Breast epithelium (tissue), 4 donors: Measurements from ENCODE around the gene ATP13A5. TPM values are rescaled to one million over a fixed set of nuclear protein-coding genes. Genes with fewer than 3 reads are reported as not detected.

ENCODE experiments used
- DNase-seq, 2 donors: peaks; one replicate each; pipeline ENCODE4 v3.0.0-alpha.2; 2019; ENCODE audit warnings: low spot score in 2 of 2
- H3K27ac ChIP-seq, 2 donors: fragments of 200-600 bp; sonication (generic) in 1 of 2; one replicate each; pipeline ENCODE4 v1.5.1; 2016 to 2019; ENCODE audit warnings: mild to moderate bottlenecking in 1 of 2
- H3K27me3 ChIP-seq, 2 donors: fragments of 200-600 bp; sonication (generic) in 1 of 2; one replicate each; pipeline versions ENCODE4 v1.5.1 to v1.6.0; 2017 to 2019; ENCODE audit warnings: control low read depth in 1 of 2, mild to moderate bottlenecking in 1 of 2
- H3K36me3 ChIP-seq: fragments of 200-600 bp; one replicate; pipeline ENCODE4 v1.5.1; 2019
- H3K4me1 ChIP-seq, 2 donors: fragments of 200-600 bp; sonication (generic); one replicate each; pipeline ENCODE4 v1.5.1; 2016 to 2019; ENCODE audit warnings: control low read depth in 1 of 2
- H3K4me3 ChIP-seq, 3 donors: fragments of 200-600 bp; sonication (generic); 1 replicate in 2 of 3; 2 replicates in 1 of 3; pipeline ENCODE4 v1.5.1; 2016 to 2019; ENCODE audit warnings: mild to moderate bottlenecking in 3 of 3, moderate library complexity in 2 of 3
- H3K9me3 ChIP-seq, 2 donors: fragments of 200-600 bp; sonication (generic) in 1 of 2; one replicate each; pipeline ENCODE4 v1.5.1; 2016 to 2019; ENCODE audit warnings: control low read depth in 1 of 2
- POLR2A ChIP-seq: fragments of 450-650 bp; IDR thresholded peaks from one replicate; pipeline ENCODE4 v1.6.1; 2016; ENCODE audit warnings: antibody characterized with exemption, mild to moderate bottlenecking, moderate library complexity
- POLR2AphosphoS5 ChIP-seq, 3 donors: sonication (generic); formaldehyde crosslinking; IDR thresholded peaks; one replicate each; pipeline ENCODE4 v1.6.1; 2017; ENCODE audit warnings: antibody characterized with exemption in 3 of 3
- intact Hi-C: fragments of 100-400 bp; cut with DNase I; formaldehyde crosslinking; loops from one replicate; pipeline ENCODE4 v1.15.1; 2023; ENCODE audit warnings: low total_unique reads
- total RNA-seq, 3 donors: library from RNA; depleted of rRNA; stranded (reverse); fragments of >200 nt; gene quantifications; one replicate each; pipeline ENCODE4 v1.1.0, GENCODE V29; 2016
- TF ChIP-seq, protein P1 (sequence below), 3 donors: fragments of 450-650 bp; IDR thresholded peaks; one replicate each; pipeline ENCODE4 v1.5.1; 2016 to 2017; ENCODE audit warnings: antibody characterized with exemption in 3 of 3, mild to moderate bottlenecking in 3 of 3, moderate library complexity in 3 of 3

The ATP13A5 gene
- total RNA-seq, 3 donors from 2014 or later, result 2.3 to 4.5 TPM; not detected in 1

DNA sequence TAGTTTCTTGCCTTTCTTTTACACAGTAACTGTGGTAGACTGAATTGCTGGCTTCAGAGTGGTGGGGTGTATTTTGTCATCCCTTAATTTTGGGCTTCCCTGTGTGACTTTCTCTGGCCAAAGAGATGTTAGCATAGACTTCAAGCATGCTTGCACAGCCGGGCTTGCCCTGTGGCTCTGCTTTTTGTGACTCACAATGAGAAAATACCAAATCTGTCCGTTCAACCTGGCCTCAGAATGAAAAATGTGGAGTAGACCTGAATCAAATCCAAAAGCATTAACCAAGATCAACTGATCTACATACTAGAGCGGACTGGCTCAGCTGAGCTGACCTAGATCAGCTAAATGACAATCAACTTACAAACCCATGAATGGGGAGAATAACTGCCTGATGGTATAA is 86.2 kb downstream of the ATP13A5 start:
- no peak for DNase-seq
- H3K4me1 ChIP-seq, result no peaks in the 10 kb centered on the region
- H3K4me3 ChIP-seq, result no peak overlapping the region
- H3K36me3 ChIP-seq, result no peaks in the 10 kb centered on the region
- peaks cover 2 to 10% of the 10 kb centered on the region in 2 donors for H3K9me3 ChIP-seq
- no peak overlapping the region for H3K27ac ChIP-seq
- H3K27me3 ChIP-seq, result no peaks in the 10 kb centered on the region
- intact Hi-C loops, result no loop called here
- TF ChIP-seq, protein P1, sequence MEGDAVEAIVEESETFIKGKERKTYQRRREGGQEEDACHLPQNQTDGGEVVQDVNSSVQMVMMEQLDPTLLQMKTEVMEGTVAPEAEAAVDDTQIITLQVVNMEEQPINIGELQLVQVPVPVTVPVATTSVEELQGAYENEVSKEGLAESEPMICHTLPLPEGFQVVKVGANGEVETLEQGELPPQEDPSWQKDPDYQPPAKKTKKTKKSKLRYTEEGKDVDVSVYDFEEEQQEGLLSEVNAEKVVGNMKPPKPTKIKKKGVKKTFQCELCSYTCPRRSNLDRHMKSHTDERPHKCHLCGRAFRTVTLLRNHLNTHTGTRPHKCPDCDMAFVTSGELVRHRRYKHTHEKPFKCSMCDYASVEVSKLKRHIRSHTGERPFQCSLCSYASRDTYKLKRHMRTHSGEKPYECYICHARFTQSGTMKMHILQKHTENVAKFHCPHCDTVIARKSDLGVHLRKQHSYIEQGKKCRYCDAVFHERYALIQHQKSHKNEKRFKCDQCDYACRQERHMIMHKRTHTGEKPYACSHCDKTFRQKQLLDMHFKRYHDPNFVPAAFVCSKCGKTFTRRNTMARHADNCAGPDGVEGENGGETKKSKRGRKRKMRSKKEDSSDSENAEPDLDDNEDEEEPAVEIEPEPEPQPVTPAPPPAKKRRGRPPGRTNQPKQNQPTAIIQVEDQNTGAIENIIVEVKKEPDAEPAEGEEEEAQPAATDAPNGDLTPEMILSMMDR (IDR thresholded peaks at IDR 0.05), result no peak
- TF ChIP-seq POLR2AphosphoS5 (IDR thresholded peaks at IDR 0.05), result no peak
- TF ChIP-seq POLR2A, result no peak

DNA sequence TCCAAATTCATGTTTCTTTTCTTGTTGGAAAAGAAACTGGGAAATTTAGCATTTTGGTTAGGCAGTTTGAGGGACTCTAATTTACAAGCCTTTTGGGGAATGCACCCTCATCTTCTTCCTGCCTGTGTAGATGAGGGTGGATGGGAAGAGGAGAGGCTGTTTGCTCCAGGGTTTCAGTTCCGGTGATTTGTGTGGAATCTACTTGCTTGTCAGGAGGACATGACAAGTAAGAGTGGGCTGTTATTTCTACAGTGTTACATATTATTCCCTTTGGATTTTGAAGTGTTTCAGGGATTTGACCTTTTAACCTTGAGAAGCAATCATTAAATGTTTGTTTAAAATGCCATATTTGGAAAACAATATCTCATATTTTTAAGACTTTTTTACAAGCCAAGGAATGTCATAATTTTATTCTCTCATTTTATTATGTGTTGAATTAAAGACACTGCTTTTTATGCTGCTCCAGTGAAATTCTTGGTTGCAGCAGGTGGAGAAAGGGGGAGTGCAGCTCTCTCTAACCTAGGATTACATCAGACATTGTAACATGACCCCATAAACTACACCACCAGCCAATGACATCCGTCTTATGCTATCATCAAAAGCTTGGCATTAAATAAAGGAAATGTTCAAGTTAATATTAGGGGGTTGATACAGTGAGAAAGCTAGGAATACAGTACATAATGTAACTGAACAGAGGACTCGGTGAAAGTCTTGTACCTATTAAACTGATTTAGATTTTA is 107.3 kb downstream of the ATP13A5 start:
- intact Hi-C loops, result no loop called here
- H3K9me3 ChIP-seq, result no peaks in the 10 kb centered on the region
- H3K27me3 ChIP-seq, result no peaks in the 10 kb centered on the region
- TF ChIP-seq POLR2A, result no peak
- no peak for TF ChIP-seq POLR2AphosphoS5 (IDR thresholded peaks at IDR 0.05)
- TF ChIP-seq, protein P1 (IDR thresholded peaks at IDR 0.05), result no peak
- no peak for DNase-seq
- no peak overlapping the region for H3K4me3 ChIP-seq
- no peaks in the 10 kb centered on the region for H3K36me3 ChIP-seq
- H3K4me1 ChIP-seq, result no peaks in the 10 kb centered on the region
- H3K27ac ChIP-seq, result no peak overlapping the region

DNA sequence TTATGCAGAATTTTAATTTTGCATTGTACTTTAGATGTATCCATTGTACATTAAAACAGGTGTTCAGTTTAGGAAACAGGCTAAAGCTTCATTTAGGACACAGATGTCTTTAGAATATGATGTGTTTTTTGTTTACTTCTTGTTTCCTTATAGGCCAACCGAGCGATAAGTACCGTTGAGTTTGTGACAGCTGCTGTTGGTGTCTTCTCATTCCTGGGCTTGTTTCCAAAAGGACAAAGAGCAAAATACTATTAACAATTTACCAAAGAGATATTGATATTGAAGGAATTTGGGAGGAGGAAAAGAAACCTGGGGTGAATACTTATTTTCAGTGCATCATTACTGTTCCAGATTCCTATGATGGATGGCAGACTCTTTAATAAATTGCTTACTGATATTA is 108.1 kb downstream of the ATP13A5 start:
- no peak for DNase-seq
- Histone ChIP-seq H3K27me3 (no peaks in the 10 kb centered on the region), H3K4me3 (no peak overlapping the region), H3K4me1 (no peaks in the 10 kb centered on the region), H3K36me3 (no peaks in the 10 kb centered on the region), H3K9me3 (no peaks in the 10 kb centered on the region), H3K27ac (no peak overlapping the region)
- intact Hi-C loops, result no loop called here
- no peak for TF ChIP-seq POLR2AphosphoS5 (IDR thresholded peaks at IDR 0.05)
- TF ChIP-seq, protein P1 (IDR thresholded peaks at IDR 0.05), result no peak
- no peak for TF ChIP-seq POLR2A

DNA sequence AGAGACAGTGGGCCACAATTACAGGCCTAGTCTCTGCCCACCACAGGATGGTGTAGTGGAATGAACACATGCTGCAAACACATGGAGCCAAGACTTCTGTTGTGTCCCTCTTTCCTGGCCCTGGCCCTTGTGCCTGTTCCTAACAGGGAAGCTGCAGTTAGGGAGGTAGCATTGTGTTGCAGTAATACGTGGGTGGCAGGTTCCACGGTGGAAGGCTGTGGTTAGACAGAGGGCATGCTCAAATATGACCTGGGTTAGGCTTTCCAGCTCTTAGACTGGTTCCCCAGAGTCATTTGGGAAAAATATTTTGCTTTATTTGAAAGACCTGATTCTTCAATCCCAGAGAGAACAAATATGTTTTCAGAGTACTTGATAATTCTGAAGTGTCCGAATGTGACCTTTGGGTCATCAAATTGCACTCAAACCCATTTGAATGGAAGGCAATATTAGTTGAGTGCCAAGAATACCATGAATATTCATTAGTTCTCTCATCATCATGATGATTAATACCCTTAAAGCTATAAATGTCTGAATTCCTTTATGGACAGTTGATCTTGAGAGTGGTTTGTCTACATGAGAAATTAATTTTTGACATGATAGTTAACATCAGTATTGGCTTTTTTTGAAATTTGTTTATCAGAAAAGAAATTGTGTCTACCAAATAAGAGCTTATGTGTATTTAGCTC is 109.1 kb downstream of the ATP13A5 start:
- Histone ChIP-seq H3K9me3 (no peaks in the 10 kb centered on the region), H3K4me3 (no peak overlapping the region), H3K4me1 (no peaks in the 10 kb centered on the region), H3K36me3 (no peaks in the 10 kb centered on the region), H3K27ac (no peak overlapping the region), H3K27me3 (no peaks in the 10 kb centered on the region)
- no peak for DNase-seq
- intact Hi-C loops, result no loop called here
- TF ChIP-seq POLR2A, result no peak
- no peak for TF ChIP-seq POLR2AphosphoS5 (IDR thresholded peaks at IDR 0.05)
- TF ChIP-seq, protein P1 (IDR thresholded peaks at IDR 0.05), result no peak

DNA sequence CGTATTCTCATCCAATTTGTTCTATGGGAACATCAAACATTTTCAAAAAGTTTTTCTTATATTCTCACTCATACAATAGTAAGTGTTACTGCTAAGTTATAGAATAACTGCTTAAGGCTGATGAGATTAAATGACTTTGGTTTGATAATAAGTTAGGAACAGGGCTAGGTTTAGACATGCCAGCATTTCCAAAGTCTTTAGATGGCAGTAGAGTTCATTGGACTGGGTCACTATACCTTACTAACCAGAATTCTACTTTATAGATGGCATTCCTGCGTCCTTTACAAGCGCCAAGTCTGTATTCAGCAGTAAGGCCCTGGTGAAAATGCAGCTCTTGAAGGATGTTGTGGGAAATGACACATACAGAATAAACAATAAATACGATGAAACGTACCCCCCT is 115.8 kb downstream of the ATP13A5 start:
- Histone ChIP-seq H3K27me3 (no peaks in the 10 kb centered on the region), H3K4me1 (no peaks in the 10 kb centered on the region), H3K9me3 (no peaks in the 10 kb centered on the region), H3K4me3 (no peak overlapping the region), H3K36me3 (no peaks in the 10 kb centered on the region), H3K27ac (no peak overlapping the region)
- no peak for TF ChIP-seq POLR2A
- TF ChIP-seq, protein P1 (IDR thresholded peaks at IDR 0.05), result no peak
- TF ChIP-seq POLR2AphosphoS5 (IDR thresholded peaks at IDR 0.05), result no peak
- no peak for DNase-seq
- intact Hi-C loops, result no loop called here
